GM19035 (cell line): ENCODE data around the gene SYNGR3.
A peak's percentile ranks its signal among the peaks of the same experiment; 100 is the strongest.
"Not testable (repeated sequence)": the region's sequence is repeated elsewhere in the genome, so short reads cannot be mapped to it uniquely, and the experiment has no call there.

ENCODE experiments used
- ATAC-seq: cut with Tn5 transposase; IDR thresholded peaks from one replicate; pipeline ENCODE4 v1.9.1; 2021; ENCODE audit not compliant: unreplicated experiment

SYNGR3 gene, protein sequence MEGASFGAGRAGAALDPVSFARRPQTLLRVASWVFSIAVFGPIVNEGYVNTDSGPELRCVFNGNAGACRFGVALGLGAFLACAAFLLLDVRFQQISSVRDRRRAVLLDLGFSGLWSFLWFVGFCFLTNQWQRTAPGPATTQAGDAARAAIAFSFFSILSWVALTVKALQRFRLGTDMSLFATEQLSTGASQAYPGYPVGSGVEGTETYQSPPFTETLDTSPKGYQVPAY

DNA sequence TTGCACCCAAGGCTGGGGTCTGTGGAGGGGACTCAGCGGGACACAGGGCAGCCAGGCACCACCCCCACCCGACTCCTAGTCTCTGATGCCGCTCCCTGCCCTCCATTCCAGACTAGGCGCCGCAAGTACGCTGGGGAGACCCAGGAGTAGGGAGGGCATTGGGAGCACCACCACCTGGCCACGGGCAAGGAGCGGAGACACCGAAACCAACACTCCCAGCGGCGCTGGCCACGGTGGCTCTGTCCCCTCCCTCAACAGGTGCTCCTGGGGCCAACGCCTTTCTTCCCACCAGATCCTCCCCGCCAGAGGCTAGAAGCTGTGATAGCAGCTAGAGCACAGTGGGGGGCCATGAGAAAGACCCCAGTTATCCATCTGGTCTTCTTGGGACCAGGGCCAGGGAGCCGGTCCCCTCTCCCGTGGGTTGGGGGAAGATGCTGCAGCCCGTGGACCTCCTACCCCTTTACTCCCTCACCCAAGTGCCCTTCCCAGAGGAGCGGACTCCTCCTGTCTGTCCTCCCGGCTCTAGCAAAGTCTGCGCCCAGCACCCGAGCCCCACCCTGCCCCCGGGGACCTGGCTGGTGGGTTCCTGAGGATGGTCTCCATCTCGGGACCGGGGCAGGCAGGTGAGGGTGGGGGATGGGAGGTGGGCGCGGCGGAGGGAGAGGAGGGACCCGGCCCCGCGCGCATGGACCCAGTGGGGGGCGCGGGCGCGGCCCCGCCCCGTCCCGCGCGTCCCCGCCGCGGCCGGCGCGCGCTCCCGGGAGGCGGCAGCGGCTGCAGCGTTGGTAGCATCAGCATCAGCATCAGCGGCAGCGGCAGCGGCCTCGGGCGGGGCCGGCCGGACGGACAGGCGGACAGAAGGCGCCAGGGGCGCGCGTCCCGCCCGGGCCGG lies at the start of gene SYNGR3:
TSS of gene SYNGR3 (plus strand) at position 762 of the 892 bp plus-strand sequence. CDS start 133 bp downstream, outside the sequence.
- no peak for ATAC-seq

DNA sequence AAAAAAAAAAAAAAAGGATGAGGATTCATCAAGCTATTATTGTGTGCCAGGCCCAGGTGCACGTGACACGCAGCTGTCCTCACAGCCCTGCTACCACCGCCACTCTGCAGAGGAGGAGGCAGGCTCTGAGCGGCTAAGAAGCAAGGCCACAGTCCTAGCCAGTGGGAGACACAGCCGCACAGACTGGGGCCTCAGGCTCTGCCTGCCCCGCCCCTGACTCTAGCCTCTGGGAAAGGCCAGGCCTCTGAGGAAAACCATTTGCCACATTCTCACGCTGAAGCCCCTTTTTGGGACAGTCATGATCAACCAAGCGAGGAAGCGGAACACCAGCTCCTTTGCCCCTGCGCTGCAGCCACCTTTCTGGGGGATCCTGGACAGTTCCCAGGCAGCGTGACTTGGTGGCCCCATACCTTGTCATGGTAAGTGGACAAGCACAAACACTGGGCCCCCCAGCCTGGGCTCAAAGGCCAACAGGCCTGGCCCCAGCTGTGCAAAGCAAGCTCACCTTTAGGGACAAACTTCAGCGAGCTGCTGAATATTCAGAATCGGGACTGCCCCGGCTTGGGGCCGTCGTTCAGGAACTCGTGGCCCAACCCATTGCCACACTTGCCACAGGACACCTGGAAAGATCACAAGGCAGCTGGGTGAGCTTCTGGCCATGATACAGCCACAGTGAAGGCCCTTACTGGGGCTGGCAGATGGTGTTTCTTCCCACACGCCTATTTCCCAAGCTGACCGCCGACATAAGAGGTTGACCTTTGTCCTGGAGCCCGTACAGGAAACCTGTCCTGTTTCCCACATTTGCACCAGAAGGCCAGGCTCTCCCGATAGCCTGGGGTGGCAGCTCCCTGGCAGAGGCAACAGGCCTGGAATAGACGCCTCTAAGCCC lies 49.3 kb upstream of the SYNGR3 start:
- ATAC-seq, result no peak

DNA sequence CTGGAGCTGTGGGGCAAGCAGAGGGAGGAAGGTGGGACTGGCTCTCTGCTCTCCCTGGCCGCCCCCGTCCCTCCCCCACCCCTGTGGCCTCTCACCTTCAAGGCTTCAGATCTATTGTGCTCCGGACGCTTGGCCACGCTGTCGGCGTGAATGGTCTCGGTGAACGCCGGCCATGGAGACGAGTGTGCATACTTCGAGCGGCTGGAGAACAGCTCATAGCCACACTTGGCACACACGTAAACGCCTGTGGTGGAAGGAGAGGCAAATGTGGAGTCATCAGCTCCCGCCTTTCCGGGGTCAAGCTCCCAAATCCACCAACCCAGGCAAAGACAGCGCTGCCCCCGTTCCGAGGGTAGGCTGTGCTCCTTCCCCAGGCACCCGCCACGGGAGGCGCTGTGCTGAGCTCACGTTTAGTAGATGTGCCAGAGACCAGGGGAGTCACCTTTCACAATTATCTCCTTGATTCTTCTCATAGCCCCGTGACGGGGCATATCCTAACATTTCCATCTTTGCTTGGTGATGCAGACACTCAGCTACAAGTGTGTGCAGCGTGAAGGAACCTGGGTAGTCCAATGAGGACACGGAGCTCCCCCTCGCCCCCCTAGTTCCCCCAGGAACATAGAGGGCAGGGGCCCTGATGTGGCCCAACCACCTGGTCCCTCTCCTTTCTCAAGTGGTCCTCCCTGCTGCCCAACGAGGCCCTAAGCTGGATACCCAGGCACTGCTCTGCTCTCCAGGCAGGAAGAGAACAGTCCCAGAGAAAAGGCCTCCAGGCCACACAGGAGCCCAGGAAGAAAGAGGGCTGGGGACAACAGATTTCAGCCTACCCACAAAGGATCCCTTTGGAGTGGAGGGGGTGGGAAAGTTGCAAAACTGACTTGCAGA lies 48.4 kb upstream of the SYNGR3 start:
- no peak for ATAC-seq

DNA sequence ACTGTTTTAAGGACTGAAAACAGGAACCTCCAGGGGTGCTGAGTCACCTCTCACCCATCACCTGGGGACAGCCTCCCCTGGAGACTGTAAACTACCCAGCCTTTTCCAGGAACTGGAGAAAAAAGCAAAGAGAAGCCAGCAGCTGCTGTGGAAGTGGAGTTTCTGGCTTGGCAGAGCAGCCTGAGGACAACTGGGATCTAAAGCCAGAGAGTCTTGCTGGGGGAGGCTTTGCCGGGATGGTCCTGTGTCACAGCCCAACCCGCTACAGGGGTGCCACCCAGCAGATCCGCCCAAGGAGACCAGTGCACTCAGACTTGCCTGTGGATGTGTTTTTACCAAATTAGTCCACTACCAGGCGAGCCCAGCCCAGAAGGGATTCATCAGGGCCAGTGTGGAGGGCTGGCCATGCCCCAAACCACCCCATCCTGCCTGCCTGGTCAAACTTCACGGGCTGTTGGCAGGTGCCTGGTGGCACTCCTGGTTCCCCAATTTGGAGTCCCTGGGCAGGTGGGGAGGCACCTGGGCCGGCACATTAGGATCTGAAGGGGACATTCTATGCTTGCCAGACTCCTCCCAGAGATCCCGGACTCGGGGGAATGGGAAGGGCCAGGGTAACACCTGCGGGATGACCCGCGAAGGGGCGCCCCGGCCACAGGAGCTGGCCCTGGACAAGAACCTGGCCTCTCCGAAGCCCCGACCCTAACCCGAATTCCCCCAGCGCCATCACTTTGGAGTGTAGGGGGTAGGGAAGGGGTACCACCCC lies 47.5 kb upstream of the SYNGR3 start:
- ATAC-seq, result no peak

DNA sequence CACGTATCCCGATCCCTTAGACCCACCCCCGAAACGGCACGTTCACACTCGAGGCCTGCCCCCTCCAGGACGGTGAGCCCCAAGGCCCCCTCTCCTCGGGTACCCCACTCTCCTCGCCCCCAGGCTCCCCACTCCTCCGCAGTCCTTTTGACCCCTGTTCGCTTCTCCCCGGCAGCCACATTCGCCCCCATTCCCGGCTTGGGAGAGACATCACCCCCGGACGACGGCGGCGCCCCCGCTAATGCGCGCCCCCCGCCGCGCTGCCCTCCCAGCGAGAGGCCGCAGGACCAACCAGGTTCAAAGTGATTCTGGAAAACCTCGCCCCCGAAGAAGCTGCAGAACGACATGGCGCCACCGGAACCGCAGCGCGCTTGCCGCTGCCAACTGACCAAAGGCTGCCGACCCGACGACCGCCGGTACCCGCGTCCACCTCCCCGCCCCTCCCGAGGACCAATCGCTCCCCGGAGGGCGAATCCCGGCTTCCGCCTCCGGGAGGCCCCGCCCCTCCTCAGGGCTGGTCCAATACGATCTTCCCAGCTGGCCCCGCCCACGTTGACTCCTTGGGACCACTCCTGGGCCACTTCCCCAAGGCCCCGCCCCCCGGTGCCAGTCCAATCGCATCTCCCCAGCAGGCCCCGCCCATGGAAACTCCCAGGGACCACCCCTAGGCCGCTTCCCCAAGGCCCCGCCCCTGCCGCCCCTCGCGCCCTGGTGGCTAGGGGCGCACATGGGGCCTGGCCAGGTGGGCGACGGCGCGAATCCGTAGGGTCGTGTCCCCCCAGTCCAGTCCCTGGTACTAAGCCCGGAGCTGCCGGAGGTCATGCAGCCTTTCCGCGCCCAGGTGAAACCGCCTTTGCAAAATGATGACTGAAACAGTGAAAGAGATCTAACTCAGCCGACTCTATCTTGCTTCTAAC lies 46.7 kb upstream of the SYNGR3 start, which contains the start of gene MSRB1:
TSS of gene MSRB1 (minus strand) at position 390 of the 917 bp plus-strand sequence. CDS start at position 347, 43 bp downstream.
- peak; percentile 94 for ATAC-seq

DNA sequence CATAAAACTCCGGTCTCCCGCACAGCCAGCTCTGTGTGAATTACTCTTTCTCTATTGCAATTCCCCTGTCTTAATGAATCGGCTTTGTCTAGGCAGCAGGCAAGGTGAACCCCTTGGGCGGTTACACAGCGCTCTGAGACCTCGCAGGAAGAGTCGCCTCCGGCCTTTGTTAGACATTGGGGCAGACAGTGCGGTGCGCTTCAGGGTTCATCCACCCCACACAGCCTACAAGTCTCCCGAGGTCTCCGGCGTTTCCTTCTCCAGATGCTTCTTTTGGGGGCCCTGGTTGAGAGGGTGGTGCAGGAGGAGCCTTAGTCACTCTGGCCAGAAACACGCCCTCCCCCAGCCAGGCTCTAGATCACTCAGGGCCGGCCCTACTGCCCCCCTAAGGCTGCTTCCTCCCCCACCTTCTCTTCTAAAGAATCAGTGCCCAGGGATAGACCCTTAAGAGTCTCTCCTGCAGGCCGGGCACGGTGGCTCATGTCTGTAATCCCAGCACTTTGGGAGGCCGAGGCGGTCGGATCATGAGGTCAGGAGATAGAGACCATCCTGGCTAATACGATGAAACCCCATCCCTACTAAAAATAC lies 45.1 kb upstream of the SYNGR3 start:
- no peak for ATAC-seq

DNA sequence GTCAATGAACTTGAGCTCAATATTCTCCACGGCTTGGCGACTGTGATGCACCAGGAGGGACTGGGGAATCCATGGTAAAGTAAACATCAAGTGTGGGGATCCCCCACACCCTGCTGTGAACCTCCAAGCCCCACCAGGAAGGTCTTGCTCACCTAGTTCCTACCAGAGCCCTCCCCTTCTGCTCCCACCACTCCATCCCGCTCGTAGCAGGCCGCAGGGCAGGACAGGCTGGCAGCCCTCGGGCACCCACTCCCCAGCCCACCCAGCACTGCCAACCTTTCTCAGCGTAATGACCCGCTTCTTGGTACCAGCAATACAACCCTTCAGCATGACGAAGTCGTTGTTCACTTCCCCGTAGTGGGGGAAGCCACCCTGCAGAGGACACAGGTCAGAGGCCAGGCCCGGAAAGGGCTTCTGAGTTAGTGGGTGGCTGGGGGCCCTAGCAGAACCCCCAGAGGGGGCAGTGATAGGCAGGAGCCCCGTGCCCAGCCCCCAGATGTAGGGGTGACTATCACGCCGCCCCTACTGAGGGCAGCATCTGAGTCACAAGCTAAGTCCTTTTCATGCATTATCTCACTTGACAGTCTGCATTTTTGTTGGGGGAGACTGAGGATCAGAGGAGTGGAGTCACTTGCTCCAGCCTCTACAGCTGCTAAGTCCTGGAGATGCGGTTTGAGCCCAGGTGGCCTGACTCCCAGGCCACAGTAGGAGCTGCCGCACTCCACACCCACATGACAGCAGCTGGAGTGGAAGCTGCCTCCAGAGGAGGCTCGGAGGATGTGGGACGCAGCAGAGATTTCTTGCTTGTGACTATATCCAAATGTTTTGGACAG lies 44.0 kb upstream of the SYNGR3 start:
- ATAC-seq, result no peak

DNA sequence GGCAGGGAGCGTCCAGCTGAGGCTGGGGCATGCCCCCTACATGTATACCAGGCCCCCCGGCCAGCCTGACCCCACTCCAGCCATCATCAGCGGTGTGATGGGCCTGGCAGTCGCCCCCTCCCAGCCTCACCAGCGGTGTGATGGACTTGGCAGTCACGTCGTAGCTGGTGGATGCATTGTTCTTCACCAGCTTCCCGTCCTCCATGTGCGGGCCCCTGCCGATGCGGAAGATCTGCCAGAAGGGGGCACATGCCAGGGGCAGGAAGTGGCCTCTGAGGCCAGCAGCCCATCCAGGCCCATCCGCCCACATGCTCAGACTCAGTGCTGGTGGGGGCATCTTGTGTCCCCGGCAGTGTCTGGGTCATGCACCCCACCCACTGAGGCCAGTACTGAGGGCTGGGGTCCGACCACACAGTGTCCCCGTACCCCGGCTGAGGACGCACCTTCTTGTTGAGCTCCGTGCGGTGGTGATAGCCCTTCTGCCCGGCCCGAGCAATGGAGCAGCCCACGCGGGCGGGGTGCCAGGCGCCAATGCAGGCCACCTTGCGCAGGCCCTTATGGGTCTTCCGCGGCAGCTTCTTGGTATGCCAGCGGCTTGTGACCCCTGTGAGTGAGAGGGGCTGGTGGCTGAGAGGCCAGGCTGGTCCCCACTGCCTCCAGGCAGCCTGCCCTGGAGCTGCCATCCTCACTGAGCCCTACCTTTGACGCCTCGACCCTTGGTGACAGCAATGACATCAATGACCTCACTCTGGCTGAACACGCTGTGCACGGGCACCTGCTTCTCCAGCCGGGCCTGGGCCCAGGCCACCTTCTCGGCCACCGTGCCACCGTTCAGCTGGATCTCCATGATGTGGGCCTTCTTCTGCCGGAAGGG lies 43.0 kb upstream of the SYNGR3 start:
- no peak for ATAC-seq

DNA sequence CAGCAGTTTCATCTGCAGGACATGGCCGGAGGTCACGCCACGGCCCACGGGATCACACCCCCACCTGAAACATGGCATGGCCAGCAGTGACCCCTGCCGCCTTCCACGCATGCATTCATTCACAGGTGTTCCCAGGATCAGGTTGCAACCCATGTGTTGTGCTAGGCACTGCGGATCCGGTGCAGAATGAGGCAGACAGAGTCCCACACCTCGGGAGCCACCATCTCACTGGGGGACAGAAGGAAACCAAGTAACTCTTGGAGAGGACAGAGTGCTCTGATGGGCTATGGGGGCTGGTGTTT lies 42.5 kb upstream of the SYNGR3 start:
- ATAC-seq, result no peak

DNA sequence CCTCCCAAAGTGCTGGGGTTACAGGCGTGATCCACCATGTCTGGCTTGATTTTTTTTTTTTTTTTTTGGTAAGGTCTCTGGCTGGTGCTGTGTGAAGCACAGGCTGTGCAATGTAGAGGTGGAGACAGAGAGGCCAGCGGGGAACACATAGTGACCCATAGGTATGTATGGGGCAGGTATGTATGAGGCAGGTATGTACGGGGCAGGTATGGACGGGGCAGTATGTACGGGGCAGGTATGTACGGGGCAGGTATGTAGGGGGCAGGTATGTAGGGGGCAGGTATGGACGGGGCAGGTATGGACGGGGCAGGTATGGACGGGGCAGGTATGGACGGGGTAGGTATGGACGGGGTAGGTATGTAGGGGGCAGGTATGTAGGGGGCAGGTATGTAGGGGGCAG lies 40.3 kb upstream of the SYNGR3 start:
- no peak for ATAC-seq

DNA sequence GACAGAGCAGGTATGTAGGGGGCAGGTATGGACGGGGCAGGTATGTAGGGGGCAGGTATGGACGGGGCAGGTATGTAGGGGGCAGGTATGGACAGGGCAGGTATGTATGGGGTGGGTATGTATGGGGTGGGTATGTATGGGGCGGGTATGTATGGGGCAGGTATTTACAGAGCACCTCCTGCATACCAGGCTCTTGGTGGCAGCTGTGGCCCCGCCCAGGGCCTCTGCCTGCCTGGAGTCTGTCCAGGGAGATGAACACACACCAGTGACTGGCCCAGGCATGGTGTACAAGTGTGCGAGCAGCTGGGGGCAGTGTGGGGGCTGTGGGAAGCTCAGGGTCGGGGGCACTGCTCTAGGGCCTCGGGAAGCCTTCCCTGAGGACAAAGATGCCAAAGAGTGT lies 39.7 kb upstream of the SYNGR3 start:
- no peak for ATAC-seq

DNA sequence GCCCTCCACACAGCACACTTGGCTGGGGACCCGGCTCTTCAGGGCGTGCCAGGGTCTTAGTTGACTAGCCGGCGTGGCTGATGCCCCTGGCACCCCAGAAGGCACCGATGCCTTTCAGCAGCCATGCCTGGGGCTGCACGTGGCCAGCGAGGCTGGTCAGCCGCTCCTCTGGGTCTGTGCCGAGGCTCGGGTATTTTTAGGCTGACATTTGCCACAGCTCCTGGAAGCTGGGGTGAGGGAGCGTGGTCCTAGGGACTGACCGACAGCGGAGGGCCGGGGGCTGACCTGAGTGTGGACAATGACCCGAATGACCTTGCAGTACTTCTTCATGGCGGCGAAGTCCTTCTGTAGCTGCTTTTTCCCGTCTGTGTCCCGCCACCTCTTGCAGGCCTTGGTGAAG lies 39.2 kb upstream of the SYNGR3 start:
- ATAC-seq, result no peak

DNA sequence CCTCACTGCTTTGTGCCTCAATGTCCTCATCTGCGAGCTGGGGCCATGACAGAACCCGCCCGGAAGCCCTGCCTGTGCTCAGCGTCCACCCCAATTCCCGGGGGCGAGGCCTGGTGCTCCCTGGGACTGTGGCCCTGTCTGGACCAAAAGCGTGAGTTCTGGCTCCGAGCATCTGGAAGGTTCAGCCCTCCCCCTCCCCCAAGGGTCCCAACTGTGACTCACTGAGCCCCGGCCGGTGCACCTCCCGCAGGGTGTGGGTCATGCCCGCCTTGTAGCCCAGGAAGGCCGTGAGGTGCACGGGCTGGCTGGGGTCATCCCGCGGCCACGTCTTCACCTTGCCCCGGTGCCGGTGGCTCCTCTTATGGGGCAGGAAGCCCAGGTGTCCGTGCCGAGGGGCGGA lies 36.0 kb upstream of the SYNGR3 start:
- ATAC-seq, result no peak

DNA sequence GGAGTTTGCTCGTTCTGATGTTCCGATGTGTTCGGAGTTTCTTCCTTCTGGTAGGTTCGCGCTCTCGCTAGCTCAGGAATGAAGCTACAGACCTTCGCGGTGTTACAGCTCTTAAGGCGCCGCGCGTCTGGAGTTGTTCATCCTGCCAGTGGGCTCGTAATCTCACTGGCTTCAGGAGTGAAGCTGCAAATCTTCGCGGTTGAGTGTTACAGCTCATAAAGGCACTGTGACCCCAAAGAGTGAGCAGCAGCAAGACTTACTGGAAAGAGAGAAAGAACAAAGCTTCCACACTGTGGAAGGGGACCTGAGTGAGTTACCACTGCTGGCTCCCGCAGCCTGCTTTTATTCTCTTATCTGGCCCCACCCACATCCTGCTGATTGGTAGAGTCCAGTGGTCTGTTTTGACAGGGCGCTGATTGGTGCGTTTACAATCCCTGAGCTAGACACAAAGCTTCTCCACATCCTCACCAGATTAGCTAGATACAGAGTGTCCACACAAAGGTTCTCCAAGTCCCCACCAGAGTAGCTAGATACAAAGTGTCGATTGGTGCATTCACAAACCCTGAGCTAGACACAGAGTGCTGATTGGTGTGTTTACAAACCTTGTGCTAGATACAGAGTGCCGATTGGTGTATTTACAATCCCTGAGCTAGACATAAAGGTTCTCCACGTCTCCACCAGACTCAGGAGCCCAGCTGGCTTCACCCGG lies 32.2 kb upstream of the SYNGR3 start:
- not testable (repeated sequence) for ATAC-seq

DNA sequence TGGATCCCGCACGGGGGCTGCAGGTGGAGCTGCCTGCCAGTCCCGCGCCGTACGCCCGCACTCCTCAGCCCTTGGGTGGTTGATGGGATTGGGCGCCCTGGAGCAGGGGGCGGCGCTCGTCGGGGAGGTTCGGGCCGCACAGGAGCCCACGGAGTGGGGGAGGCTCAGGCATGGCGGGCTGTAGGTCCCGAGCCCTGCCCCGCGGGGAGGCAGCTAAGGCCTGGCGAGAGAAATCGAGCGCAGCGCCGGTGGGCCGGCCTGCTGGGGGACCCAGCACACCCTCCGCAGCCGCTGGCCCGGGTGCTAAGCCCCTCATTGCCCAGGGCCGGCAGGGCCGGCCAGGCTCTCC lies 31.7 kb upstream of the SYNGR3 start:
- ATAC-seq, result not testable (repeated sequence)

DNA sequence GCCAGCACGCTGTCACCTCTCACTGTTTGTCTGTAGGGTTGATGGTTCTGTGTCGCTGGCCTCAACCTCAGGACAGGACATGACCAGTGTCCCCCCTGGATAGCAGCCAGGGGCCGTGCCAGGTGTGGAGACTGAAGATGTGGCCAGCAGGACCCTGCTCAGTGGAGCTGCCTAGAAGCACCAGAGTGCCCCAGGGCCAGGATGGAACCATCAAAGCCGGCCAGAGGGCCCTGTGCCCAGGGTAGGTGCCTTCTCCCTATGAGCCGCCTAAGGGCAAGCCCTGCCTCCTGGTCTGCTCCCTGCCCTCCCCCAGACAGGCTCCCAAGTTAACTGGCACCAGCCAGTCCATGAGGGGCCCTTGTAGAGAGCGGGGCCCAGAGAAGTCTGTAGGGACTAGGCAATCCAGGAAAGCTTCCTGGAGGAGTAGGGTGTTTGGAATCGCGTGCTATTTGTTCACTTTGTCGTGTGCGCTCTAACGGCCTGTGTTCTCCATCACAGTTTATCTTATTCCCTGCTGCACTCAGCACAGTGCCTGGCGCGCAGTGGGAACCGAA lies 31.0 kb upstream of the SYNGR3 start:
- no peak for ATAC-seq
